ENCODE measurements around the gene CLDN2.
A peak's percentile ranks its signal among the peaks of the same experiment; 100 is the strongest.
"Not testable (repeated sequence)": the region's sequence is repeated elsewhere in the genome, so short reads cannot be mapped to it uniquely, and the experiment has no call there.

CLDN2 gene, protein sequence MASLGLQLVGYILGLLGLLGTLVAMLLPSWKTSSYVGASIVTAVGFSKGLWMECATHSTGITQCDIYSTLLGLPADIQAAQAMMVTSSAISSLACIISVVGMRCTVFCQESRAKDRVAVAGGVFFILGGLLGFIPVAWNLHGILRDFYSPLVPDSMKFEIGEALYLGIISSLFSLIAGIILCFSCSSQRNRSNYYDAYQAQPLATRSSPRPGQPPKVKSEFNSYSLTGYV

DNA sequence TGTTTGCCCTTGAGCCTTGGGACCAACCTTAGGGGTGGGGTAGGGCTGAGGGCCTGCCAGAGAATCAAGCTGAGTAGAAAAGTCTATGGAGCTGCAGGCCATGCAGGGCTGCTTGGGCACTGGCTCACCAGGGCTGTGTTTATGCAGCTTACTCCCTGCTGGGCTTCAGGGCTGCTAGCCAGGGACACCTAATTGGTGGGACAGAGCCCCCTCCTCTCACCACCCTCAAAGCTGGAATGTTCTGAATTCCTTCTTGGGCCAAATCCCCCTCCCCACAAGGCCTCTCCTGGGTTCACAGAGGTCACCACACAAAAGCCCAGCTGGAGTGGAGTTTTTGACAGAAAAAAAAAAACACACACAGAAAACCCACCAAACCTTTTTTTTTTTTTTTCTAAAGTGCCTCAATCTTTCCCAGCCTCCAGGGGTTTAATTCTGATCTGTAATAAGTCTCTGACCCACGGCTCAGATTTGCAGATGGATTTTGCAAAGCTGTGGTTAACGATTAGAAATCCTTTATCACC, at the start of gene CLDN2:
Gene CLDN2, plus strand, starts transcription at position 471 of the 521 bp plus-strand sequence. CDS start 7,827 bp downstream, outside the sequence.
- no peak for DNase-seq (ENCODE audit: low spot score in 2 of 2)
- no peak for ATAC-seq (replicated peaks; ENCODE audit: extremely low read depth, poor library complexity, severe bottlenecking)
- Mint-ChIP-seq H3K27me3 (peaks cover 12% of the 10 kb centered on the region), H3K9me3 (no peaks in the 10 kb centered on the region), H3K36me3 (ENCODE audit: insufficient read depth) (no peaks in the 10 kb centered on the region), H3K27ac (ENCODE audit: low read depth) (no peak within 1 kb of the TSS), H3K4me1 (peaks cover 15% of the 10 kb centered on the region), H3K4me3 (no peak within 1 kb of the TSS)

DNA sequence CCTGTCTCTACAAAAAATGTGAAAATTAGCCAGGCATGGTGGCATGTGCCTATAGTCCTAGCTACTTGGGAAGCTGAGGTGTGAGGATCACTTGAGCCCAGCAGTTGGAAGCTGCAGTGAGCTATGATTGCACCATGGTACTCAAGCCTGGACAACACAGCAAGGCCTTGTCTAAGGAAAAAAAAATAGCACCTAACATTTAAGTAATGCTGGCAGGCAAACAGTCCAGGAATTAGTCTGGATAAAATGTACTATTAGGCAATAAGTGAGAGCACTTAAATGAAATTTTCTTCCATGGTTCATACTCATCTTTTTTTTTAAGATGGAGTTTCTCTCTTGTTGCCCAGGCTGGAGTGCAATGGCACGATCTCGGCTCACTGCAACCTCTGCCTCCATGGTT, 47.4 kb upstream of the CLDN2 start:
- not testable (repeated sequence) for H3K27ac Mint-ChIP-seq (ENCODE audit: low read depth); H3K4me1 Mint-ChIP-seq; ATAC-seq (replicated peaks; ENCODE audit: extremely low read depth, poor library complexity, severe bottlenecking); DNase-seq (ENCODE audit: low spot score in 2 of 2); H3K4me3 Mint-ChIP-seq; H3K36me3 Mint-ChIP-seq (ENCODE audit: insufficient read depth); H3K9me3 Mint-ChIP-seq
- H3K27me3 Mint-ChIP-seq: peaks cover 16% of the 10 kb centered on the region

DNA sequence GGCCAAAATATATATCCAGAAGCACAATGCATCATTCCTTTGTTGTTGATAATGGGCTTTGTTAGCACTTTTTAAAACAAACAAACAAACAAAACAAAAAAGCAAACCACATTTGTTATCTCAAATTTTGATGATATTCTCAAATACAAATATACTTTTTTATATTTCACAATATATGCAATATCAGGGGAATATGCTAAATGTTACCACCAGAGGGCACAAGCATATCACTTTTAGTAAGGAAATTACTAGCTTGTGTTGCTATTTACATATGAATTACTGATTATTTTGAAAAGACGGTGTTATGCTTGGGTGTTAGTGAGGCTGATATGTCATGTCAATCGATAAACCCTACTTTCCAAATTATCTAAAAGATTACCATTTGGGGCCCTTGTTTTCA, 46.1 kb upstream of the CLDN2 start:
- H3K4me1 Mint-ChIP-seq: no peaks in the 10 kb centered on the region
- H3K27ac Mint-ChIP-seq (ENCODE audit: low read depth): no peak overlapping the region
- H3K9me3 Mint-ChIP-seq: no peaks in the 10 kb centered on the region
- no peak for DNase-seq (ENCODE audit: low spot score in 2 of 2)
- H3K27me3 Mint-ChIP-seq: peaks cover 29% of the 10 kb centered on the region
- ATAC-seq (replicated peaks; ENCODE audit: extremely low read depth, poor library complexity, severe bottlenecking): no peak
- H3K36me3 Mint-ChIP-seq (ENCODE audit: insufficient read depth): no peaks in the 10 kb centered on the region
- no peak overlapping the region for H3K4me3 Mint-ChIP-seq

DNA sequence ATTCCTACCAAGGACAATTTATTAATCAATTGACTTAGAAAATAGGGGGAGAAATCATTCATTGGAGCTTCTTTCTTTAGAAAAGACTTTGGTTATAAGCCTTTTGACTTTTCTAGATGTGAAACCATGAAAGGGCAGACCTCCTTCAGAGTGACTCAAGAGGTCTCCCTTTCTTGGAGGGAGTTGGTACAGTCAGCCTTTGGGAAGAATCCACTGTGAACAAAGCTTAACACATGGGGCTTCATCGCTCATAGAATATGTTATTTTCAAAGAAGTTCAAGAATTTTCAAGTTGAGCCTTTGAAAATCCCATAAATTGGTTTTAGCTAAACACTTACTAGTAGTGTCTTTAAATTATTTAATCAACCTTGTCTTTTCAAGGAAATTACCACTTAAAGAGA, 45.1 kb upstream of the CLDN2 start:
- no peaks in the 10 kb centered on the region for H3K36me3 Mint-ChIP-seq (ENCODE audit: insufficient read depth)
- ATAC-seq (replicated peaks; ENCODE audit: extremely low read depth, poor library complexity, severe bottlenecking): no peak
- H3K4me3 Mint-ChIP-seq: no peak overlapping the region
- no peaks in the 10 kb centered on the region for H3K9me3 Mint-ChIP-seq
- no peak overlapping the region for H3K27ac Mint-ChIP-seq (ENCODE audit: low read depth)
- peaks cover 40% of the 10 kb centered on the region for H3K27me3 Mint-ChIP-seq
- no peak for DNase-seq (ENCODE audit: low spot score in 2 of 2)
- no peaks in the 10 kb centered on the region for H3K4me1 Mint-ChIP-seq

DNA sequence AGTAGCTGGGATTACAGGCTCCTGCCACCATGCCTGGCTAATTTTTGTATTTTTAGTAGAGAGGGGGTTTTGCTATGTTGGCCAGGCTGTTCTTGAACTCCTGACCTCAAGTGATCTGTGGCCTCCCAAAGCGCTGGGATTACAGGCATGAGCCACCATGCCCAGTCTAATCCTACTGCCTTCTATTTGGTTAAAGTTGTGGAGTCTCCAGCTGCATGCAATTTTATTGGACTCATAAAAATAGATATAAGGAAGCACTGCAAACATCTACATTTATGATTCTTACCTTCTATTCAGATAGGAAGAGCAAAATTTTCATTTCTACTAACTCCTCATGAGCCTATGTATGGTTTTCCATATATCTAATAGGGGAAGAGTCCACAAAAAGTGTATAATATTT, 30.7 kb upstream of the CLDN2 start:
- H3K36me3 Mint-ChIP-seq (ENCODE audit: insufficient read depth): no peaks in the 10 kb centered on the region
- no peak overlapping the region for H3K4me3 Mint-ChIP-seq
- DNase-seq (ENCODE audit: low spot score in 2 of 2) (no peak), ATAC-seq (replicated peaks; ENCODE audit: extremely low read depth, poor library complexity, severe bottlenecking) (no peak)
- no peak overlapping the region for H3K27ac Mint-ChIP-seq (ENCODE audit: low read depth)
- H3K4me1 Mint-ChIP-seq: no peaks in the 10 kb centered on the region
- no peaks in the 10 kb centered on the region for H3K9me3 Mint-ChIP-seq
- H3K27me3 Mint-ChIP-seq: peaks cover 18% of the 10 kb centered on the region

DNA sequence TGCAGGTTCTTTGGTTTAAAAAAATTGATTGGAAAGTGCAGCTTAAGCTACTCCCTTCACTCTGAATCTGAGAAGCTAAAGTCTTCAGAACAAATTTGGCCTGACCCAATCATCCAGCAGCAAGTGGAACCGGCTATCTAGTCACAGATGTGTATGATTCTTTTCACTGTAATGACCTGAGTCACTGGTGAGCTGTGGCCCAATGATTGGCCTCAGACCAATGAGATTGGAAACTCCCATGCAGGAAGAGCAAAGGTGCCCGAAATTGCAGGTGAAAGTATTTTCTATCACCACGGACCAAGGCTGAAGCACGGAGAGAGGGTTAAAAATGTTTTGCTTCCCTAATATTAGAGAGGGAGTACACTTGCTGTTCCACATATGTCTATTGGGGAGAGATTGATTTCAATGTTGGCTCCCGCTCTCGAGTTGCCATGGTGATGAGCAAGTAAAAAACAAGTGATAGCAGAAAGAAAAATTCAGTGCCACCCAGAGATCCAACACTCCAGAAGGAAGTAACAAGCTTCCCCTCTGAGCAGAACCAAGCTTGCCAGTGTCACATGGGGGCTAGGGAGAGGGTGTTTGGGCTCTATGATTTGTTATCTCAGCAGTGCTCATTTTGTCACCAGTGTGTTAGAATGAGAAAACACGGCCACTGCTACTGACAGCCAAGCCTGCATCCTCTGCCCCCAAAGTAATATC, 28.3 kb upstream of the CLDN2 start:
- H3K27ac Mint-ChIP-seq (ENCODE audit: low read depth): no peak overlapping the region
- H3K36me3 Mint-ChIP-seq (ENCODE audit: insufficient read depth): no peaks in the 10 kb centered on the region
- DNase-seq (ENCODE audit: low spot score in 2 of 2) (no peak), ATAC-seq (replicated peaks; ENCODE audit: extremely low read depth, poor library complexity, severe bottlenecking) (no peak)
- H3K27me3 Mint-ChIP-seq: peaks cover 16% of the 10 kb centered on the region
- no peaks in the 10 kb centered on the region for H3K4me1 Mint-ChIP-seq
- no peak overlapping the region for H3K4me3 Mint-ChIP-seq
- no peaks in the 10 kb centered on the region for H3K9me3 Mint-ChIP-seq

DNA sequence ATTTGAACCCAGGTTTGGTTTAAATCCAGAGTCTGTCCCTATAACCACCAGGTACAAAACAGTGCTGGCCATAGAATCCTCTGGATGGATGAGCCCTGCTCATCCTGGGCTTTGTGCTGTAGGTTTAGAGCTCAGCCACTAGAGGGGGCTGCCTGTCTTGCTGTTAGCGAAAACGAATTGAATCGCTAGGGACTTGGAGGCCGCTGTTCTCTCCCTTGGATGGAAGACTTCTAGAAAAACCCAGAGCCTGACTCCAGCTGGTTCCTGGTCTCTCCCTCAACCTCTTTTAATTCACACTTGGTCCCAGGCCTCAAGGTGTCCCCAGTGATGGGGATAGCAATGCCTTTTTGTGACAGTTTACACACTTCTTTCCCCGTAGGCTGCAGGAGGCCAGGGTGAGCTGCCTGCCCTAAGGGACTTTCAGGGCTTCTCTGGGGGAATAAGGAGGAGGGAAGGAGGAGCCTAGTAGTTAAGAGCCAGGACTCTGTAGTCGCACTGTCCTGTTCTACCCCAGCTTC, 25.8 kb upstream of the CLDN2 start:
- peak; percentile 10 to 17 for DNase-seq (ENCODE audit: low spot score in 2 of 2)
- Mint-ChIP-seq H3K27ac (ENCODE audit: low read depth) (no peak overlapping the region), H3K36me3 (ENCODE audit: insufficient read depth) (no peaks in the 10 kb centered on the region), H3K27me3 (peaks cover 16% of the 10 kb centered on the region), H3K9me3 (no peaks in the 10 kb centered on the region), H3K4me1 (no peaks in the 10 kb centered on the region), H3K4me3 (no peak overlapping the region)
- no peak for ATAC-seq (replicated peaks; ENCODE audit: extremely low read depth, poor library complexity, severe bottlenecking)

DNA sequence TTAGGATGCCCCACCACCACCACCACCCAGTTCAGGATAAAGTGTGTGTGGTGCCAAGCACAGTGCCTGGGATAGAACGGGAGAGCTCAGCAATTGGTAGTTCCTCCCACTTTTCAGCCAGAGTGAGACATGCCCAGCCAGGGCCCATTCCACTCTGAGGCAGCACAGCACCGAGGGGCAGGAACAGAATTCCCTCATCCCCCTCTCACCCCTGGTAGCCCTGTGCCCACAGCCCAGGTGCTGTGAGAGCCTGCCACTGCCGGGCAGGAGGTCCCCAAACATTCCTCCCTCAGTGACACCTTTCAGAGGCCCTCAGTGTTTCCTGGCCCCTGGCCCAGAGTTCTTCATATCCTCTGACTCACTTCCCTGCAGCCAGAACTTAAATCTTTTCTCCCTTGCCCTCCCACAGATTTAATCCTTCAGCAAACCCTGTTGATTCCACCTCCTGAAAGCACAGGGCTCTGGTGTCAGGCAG, 25.2 kb upstream of the CLDN2 start:
- Mint-ChIP-seq H3K27me3 (peaks cover 16% of the 10 kb centered on the region), H3K4me3 (no peak overlapping the region), H3K36me3 (ENCODE audit: insufficient read depth) (no peaks in the 10 kb centered on the region), H3K27ac (ENCODE audit: low read depth) (no peak overlapping the region), H3K4me1 (no peaks in the 10 kb centered on the region), H3K9me3 (no peaks in the 10 kb centered on the region)
- no peak for ATAC-seq (replicated peaks; ENCODE audit: extremely low read depth, poor library complexity, severe bottlenecking)
- DNase-seq (ENCODE audit: low spot score in 2 of 2): no peak

DNA sequence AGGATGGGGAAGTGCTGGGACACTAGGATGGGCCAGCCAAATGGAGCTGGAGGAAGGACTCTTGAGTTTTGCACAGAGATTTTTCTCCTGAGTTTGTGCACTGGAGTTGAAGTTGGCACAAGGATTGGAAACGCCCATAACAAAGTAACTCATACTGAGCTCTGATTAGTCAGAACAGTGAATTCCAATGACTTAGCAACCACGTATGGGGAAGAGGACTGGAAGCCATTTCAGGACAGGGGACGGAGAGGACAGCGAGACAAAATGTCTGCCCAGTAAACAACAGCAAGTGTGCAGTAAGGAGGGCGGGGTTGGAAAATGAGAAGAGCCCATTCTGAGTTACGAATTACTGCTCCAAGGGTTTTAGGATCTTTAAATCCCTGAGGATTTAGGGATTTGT, 22.9 kb upstream of the CLDN2 start:
- no peak for ATAC-seq (replicated peaks; ENCODE audit: extremely low read depth, poor library complexity, severe bottlenecking)
- no peak for DNase-seq (ENCODE audit: low spot score in 2 of 2)
- Mint-ChIP-seq H3K4me1 (no peaks in the 10 kb centered on the region), H3K4me3 (no peak overlapping the region), H3K27me3 (peaks cover 7% of the 10 kb centered on the region), H3K36me3 (ENCODE audit: insufficient read depth) (no peaks in the 10 kb centered on the region), H3K9me3 (no peaks in the 10 kb centered on the region), H3K27ac (ENCODE audit: low read depth) (no peak overlapping the region)

DNA sequence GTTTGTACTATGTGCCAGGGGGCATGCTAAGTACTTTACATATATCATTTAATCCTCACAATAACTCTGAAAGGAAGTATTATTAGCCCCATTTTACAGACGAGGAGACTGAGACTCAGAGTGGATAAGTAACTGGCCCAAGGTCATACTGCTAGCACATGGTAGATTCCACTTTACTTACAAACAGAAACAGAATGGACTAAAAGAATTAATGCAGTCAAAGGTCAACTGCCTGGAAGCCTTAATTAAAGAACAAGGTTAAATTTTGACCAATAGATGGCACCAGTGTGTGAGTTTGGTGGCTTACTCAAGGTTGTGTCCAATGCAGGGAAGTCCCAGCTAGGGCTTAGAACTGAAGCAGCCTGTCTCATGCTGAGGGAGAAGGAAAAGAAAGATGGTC, 21.7 kb upstream of the CLDN2 start:
- Mint-ChIP-seq H3K27me3 (peaks cover 2% of the 10 kb centered on the region), H3K4me3 (no peak overlapping the region), H3K27ac (ENCODE audit: low read depth) (no peak overlapping the region), H3K9me3 (no peaks in the 10 kb centered on the region), H3K36me3 (ENCODE audit: insufficient read depth) (no peaks in the 10 kb centered on the region), H3K4me1 (no peaks in the 10 kb centered on the region)
- no peak for DNase-seq (ENCODE audit: low spot score in 2 of 2)
- ATAC-seq (replicated peaks; ENCODE audit: extremely low read depth, poor library complexity, severe bottlenecking): no peak

DNA sequence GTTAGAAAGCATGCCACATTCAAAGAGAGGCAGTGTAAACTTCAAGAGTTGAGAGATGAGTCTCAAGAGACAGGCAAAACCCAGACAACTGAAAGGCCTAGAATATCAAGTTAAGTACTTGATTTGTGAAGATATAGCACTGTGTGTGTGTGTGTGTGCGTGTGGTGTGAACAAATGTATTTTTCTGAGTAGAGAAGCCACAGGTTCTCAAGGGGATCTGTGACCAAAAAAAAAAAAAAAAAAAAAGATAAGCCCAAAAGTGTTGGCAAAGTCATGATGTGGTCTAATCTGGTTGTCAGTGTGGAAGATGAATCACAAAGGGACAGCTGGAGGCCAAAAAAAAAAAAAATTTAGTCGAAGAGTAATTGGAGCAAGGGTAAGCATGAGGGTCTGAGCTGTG, 20.9 kb upstream of the CLDN2 start:
- DNase-seq (ENCODE audit: low spot score in 2 of 2) (no peak), ATAC-seq (replicated peaks; ENCODE audit: extremely low read depth, poor library complexity, severe bottlenecking) (no peak)
- Mint-ChIP-seq H3K27me3 (no peaks in the 10 kb centered on the region), H3K9me3 (no peaks in the 10 kb centered on the region), H3K4me3 (no peak overlapping the region), H3K27ac (ENCODE audit: low read depth) (no peak overlapping the region), H3K36me3 (ENCODE audit: insufficient read depth) (no peaks in the 10 kb centered on the region), H3K4me1 (no peaks in the 10 kb centered on the region)

DNA sequence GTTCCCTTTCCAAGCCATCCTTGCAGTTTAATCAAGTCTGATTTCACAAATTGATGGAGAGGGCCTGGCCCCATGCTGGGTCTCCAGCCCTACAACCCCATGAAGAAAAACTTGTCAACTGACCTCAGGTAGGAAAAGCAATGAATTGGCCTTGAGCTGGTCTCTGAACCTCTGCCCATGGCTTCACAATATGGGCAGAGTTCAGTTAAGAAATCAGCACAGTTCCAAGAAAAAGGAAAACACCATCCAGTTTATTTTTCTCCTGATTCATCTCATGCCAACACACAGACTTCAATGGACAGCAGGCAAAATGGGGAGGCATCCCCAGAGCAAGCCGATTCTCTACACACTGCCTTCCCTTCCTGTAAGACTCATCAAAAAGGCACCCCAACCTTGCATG, 20.4 kb upstream of the CLDN2 start:
- no peak for DNase-seq (ENCODE audit: low spot score in 2 of 2)
- H3K27me3 Mint-ChIP-seq: no peaks in the 10 kb centered on the region

DNA sequence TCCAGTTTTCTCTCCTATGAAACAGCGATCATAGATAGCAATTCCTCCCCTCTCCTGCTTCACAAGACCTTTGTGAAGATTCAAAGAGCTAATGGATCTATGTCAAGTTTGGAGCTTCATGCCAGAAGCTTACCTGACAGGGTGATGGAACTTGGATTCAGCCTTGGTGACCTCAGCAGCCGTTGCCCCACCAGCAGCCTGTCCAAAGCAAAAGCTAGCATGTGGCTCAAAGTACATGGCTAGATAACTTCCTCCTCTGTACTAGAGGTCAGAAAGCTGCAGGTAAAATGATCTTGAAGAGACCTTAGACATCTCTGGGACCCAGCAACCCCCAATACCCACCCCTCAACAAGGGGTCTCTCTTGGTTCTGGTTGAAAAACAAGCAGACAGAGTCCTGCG, 18.9 kb upstream of the CLDN2 start:
- Mint-ChIP-seq H3K4me3 (no peak overlapping the region), H3K9me3 (no peaks in the 10 kb centered on the region), H3K36me3 (ENCODE audit: insufficient read depth) (no peaks in the 10 kb centered on the region), H3K4me1 (no peaks in the 10 kb centered on the region), H3K27me3 (no peaks in the 10 kb centered on the region), H3K27ac (ENCODE audit: low read depth) (no peak overlapping the region)
- no peak for ATAC-seq (replicated peaks; ENCODE audit: extremely low read depth, poor library complexity, severe bottlenecking)
- DNase-seq (ENCODE audit: low spot score in 2 of 2): no peak

More for the DNA sequence above, 20.4 kb upstream of the CLDN2 start:
- Mint-ChIP-seq H3K4me3 (no peak overlapping the region), H3K4me1 (no peaks in the 10 kb centered on the region), H3K9me3 (no peaks in the 10 kb centered on the region), H3K36me3 (ENCODE audit: insufficient read depth) (no peaks in the 10 kb centered on the region), H3K27ac (ENCODE audit: low read depth) (no peak overlapping the region)
- ATAC-seq (replicated peaks; ENCODE audit: extremely low read depth, poor library complexity, severe bottlenecking): no peak

Data from central memory CD8-positive, alpha-beta T cell (primary cell).